ENCODE data around the gene SNAPIN. TPM values are rescaled to one million over a fixed set of nuclear protein-coding genes. Genes with fewer than 3 reads are reported as not detected.
A peak's percentile ranks its signal among the peaks of the same experiment; 100 is the strongest.

SNAPIN gene
- total RNA-seq, 2 donors from 2014 or later, result 60.8 to 84.0 TPM

DNA sequence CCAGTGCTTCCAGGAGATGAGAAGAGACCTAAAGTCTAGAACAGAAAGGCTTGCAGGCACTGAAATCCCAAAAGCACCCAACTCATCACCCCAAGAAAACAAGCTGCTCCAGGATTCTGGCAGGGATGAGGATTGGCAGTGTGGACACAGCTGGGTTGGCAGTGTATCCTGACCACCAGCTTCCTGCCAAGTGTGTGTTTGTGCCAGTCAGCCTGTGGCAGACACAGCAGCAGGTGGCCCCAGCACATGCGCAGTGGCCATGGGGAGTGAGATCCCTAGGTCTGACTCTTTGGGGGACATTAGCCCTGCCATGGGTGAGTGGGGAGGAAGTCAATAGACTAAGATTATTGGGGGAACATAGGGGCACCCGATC lies 8.7 kb upstream of the SNAPIN start:
- DNase-seq (ENCODE audit: low spot score), result no peak
- Histone ChIP-seq H3K4me3 (no peak overlapping the region), H3K27me3 (no peaks in the 10 kb centered on the region), H3K9me3 (no peaks in the 10 kb centered on the region), H3K4me1 (peaks cover 0 to 13% of the 10 kb centered on the region in 2 donors), H3K27ac (peak overlapping the region; percentile 4 to 40), H3K36me3 (peaks cover 17% of the 10 kb centered on the region)
- TF ChIP-seq, protein P1, sequence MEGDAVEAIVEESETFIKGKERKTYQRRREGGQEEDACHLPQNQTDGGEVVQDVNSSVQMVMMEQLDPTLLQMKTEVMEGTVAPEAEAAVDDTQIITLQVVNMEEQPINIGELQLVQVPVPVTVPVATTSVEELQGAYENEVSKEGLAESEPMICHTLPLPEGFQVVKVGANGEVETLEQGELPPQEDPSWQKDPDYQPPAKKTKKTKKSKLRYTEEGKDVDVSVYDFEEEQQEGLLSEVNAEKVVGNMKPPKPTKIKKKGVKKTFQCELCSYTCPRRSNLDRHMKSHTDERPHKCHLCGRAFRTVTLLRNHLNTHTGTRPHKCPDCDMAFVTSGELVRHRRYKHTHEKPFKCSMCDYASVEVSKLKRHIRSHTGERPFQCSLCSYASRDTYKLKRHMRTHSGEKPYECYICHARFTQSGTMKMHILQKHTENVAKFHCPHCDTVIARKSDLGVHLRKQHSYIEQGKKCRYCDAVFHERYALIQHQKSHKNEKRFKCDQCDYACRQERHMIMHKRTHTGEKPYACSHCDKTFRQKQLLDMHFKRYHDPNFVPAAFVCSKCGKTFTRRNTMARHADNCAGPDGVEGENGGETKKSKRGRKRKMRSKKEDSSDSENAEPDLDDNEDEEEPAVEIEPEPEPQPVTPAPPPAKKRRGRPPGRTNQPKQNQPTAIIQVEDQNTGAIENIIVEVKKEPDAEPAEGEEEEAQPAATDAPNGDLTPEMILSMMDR (IDR thresholded peaks at IDR 0.05), result no peak

DNA sequence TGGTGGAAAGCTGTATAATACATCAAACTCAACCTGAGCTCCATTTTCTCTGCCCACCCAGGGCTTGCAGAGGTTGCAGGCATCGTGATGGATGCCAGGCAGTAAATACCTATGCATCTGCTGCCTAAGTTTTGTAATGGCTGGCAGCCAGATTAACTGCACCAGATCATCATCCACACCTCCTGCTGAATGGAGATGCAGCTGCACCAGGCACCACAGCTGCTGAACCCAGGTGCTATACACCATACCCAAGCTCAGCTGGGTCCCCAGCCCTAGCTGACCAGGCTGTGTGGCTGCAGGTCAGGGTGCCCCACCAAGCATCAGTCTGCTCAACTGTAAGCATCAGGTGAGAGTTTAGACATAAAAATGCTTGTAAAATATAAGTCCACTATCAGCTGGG lies 6.7 kb upstream of the SNAPIN start:
- H3K4me1 ChIP-seq, result peaks cover 0 to 12% of the 10 kb centered on the region in 2 donors
- TF ChIP-seq, protein P1 (IDR thresholded peaks at IDR 0.05), result no peak
- no peak for DNase-seq (ENCODE audit: low spot score)

DNA sequence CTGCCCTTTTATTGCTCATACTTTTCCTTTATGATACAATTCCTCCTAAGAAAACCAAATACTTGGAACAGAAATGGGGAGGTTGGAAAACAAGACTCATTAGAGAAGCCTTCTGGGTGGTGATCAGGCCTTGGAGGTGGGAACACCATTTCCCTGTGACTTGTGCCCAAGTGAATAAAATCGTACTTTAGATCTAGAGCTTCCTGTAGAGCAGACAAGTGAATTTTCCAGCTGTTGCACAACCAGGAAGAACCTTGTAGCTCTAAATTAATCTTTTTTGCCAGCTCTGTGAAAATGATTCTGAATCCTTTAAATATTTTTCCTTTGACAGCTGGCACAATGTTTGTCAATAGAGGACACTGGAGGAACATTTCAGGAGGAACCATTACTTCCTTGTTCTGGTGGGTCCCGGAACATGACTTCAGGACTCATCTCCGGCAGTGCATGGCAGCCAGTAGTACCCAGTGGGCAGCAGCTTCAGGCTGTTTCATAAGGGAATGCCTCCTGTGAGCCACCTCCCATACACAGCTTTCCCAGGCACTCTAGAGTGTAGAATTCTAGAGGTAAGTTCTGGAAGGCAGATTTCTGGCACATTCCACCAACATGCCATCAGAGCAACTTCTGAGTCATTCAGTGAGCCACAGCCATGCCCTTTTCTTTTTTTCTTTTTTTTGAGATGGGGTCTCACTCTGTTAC lies 5.5 kb upstream of the SNAPIN start:
- H3K36me3 ChIP-seq, result no peaks in the 10 kb centered on the region
- peaks cover 0 to 12% of the 10 kb centered on the region in 2 donors for H3K4me1 ChIP-seq
- H3K27me3 ChIP-seq, result no peaks in the 10 kb centered on the region
- DNase-seq (ENCODE audit: low spot score), result no peak
- H3K27ac ChIP-seq, result peak overlapping the region; percentile 11 to 59
- no peaks in the 10 kb centered on the region for H3K9me3 ChIP-seq
- H3K4me3 ChIP-seq, result no peak overlapping the region
- TF ChIP-seq, protein P1 (IDR thresholded peaks at IDR 0.05), result no peak

More for the DNA sequence above, 6.7 kb upstream of the SNAPIN start:
- Histone ChIP-seq H3K9me3 (no peaks in the 10 kb centered on the region), H3K4me3 (no peak overlapping the region), H3K27me3 (no peaks in the 10 kb centered on the region), H3K36me3 (no peaks in the 10 kb centered on the region), H3K27ac (no peak overlapping the region)

DNA sequence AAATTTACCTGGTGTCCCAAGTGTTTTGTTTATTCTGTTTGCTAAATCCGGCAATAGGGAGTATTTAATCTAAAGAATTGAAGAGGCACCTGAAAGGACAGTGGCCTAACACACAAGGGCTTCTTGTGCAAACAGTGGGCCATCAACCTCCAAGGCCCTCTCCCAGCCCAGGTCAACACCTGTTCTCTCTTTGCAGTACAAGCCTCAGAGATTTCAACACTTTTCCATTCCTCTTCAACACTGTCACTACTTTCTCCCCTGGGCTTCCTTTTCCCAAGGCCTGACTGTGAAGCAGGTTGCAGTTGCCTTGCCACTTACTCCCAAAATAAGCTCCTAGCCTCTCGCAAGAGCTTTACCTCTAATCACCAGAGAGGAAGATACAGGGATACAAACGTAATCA lies 3.2 kb upstream of the SNAPIN start:
- Histone ChIP-seq H3K27ac (no peak overlapping the region), H3K4me1 (peaks cover 0 to 13% of the 10 kb centered on the region in 2 donors), H3K36me3 (no peaks in the 10 kb centered on the region), H3K9me3 (no peaks in the 10 kb centered on the region), H3K27me3 (no peaks in the 10 kb centered on the region), H3K4me3 (no peak overlapping the region)
- DNase-seq (ENCODE audit: low spot score), result no peak
- TF ChIP-seq, protein P1 (IDR thresholded peaks at IDR 0.05), result no peak

DNA sequence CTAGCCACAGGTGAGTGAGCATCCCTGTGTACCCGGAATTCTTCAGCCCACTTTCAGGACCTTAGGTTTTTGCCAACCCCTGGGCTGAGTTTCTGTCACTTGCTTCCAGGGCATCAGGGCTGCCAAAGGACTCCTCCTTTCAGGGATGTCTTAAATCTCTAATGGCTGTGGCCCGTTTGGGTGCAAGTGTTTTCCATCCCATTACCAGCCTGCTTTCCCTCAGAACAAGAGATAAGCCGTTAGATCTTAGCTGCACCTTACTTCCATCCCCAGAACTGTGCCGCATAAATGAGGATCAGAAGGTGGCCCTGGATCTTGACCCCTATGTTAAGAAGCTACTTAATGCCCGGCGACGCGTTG lies 652 bp downstream of the SNAPIN start:
- H3K9me3 ChIP-seq, result no peaks in the 10 kb centered on the region
- H3K27me3 ChIP-seq, result no peaks in the 10 kb centered on the region
- TF ChIP-seq, protein P1 (IDR thresholded peaks at IDR 0.05), result no peak
- H3K36me3 ChIP-seq, result peaks cover 34% of the 10 kb centered on the region
- peak overlapping the region; percentile 97 to 98 for H3K27ac ChIP-seq
- H3K4me1 ChIP-seq, result peaks cover 0 to 13% of the 10 kb centered on the region in 2 donors
- no peak for DNase-seq (ENCODE audit: low spot score)
- peak overlapping the region; percentile 72 to 78 for H3K4me3 ChIP-seq

DNA sequence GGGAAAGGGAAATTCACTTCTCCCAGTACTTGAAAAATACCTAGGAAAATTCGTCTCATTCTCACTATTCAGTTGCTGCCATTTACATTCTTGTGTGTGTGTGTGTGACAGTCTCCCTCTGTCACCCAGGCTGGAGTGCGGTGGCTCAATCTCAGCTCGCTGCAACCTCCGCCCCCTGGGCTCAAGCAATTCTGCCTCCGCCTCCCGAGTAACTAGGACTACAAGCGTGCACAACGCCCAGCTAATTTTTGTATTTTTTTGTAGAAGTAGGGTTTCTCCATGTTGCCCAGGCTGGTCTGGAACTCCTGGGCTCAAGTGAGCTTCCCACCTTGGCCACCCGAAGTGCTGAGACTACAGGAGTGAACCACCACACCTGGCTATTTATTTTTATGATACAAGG lies 1.2 kb downstream of the SNAPIN start:
- Histone ChIP-seq H3K27ac (peak overlapping the region; percentile 97 to 98), H3K4me3 (peak overlapping the region in 1 of 2 donors; percentile 78), H3K36me3 (peaks cover 39% of the 10 kb centered on the region), H3K9me3 (no peaks in the 10 kb centered on the region), H3K27me3 (no peaks in the 10 kb centered on the region), H3K4me1 (peaks cover 0 to 13% of the 10 kb centered on the region in 2 donors)
- TF ChIP-seq, protein P1 (IDR thresholded peaks at IDR 0.05), result no peak
- no peak for DNase-seq (ENCODE audit: low spot score)

Data from right atrium auricular region (tissue), 2 donors.